ENCODE results near the gene SBK2. TPM values are rescaled to one million over a fixed set of nuclear protein-coding genes. Genes with fewer than 3 reads are reported as not detected.

SBK2 gene
- total and polyA plus RNA-seq, 9 of the 15 experiments (the other 6 are each of a cell fraction or from before 2014, with no cell fraction given), result not detected

- TF ChIP-seq PRDM10 (IDR thresholded peaks at IDR 0.05; ENCODE audit: partially characterized antibody) (no peak), TEAD4 (IDR thresholded peaks at IDR 0.05; ENCODE audit: low read length) (no peak), TEAD4 (CRISPR knock-in tag; IDR thresholded peaks at IDR 0.05; ENCODE audit: borderline replicate concordance) (no peak), ESRRB (CRISPR knock-in tag; IDR thresholded peaks at IDR 0.05; ENCODE audit: borderline replicate concordance) (no peak), COPS2 (conservative IDR thresholded peaks at IDR 0.05) (no peak), SMARCC2 (IDR thresholded peaks at IDR 0.05; ENCODE audit: low read depth) (no peak), TAF15 (IDR thresholded peaks at IDR 0.05; ENCODE audit: low read depth, low read length) (no peak), ZNF316 (IDR thresholded peaks at IDR 0.05) (no peak), YY1 (IDR thresholded peaks at IDR 0.05; ENCODE audit: borderline replicate concordance in 1 of 3, control insufficient read depth in 1 of 3, extremely low read depth in 1 of 3, insufficient read depth in 3 of 3, insufficient read length in 1 of 3, insufficient replicate concordance in 2 of 3, low read depth in 1 of 3, low read length in 2 of 3) (peak in 2 of 3 experiments; percentile 43 to 69), FOXM1 (IDR thresholded peaks at IDR 0.05; ENCODE audit: low read depth) (no peak), FOXM1 (CRISPR knock-in tag; IDR thresholded peaks at IDR 0.05; ENCODE audit: low read depth) (no peak), ZBTB8A (IDR thresholded peaks at IDR 0.05; ENCODE audit: partially characterized antibody) (no peak), NFYB (IDR thresholded peaks at IDR 0.05; ENCODE audit: extremely low read depth, insufficient read length) (no peak), MYNN (IDR thresholded peaks at IDR 0.05) (0 out of 2 replicates have a peak, but pooled peaks have one; percentile 44), MYNN (CRISPR knock-in tag; IDR thresholded peaks at IDR 0.05) (no peak), GMEB1 (CRISPR knock-in tag; IDR thresholded peaks at IDR 0.05) (no peak), SMC3 (conservative IDR thresholded peaks at IDR 0.05; ENCODE audit: insufficient read depth, low read depth, low read length) (no peak), JUN (IDR thresholded peaks at IDR 0.05; ENCODE audit: borderline replicate concordance, low read depth, low read length) (no peak), JUN (CRISPR knock-in tag; IDR thresholded peaks at IDR 0.05; ENCODE audit: borderline replicate concordance) (no peak), ZNF24 (IDR thresholded peaks at IDR 0.05) (peak; percentile 76), NFIC (IDR thresholded peaks at IDR 0.05) (peak; percentile 28; the same call in 1 of the 2 replicates), ZBTB33 (CRISPR knock-in tag; IDR thresholded peaks at IDR 0.05) (no peak), ZNF347 (CRISPR knock-in tag; IDR thresholded peaks at IDR 0.05; ENCODE audit: low read depth) (no peak)
These were observed 43.8 kb upstream of the SBK2 start, which contains the start of gene ZNF579 (continued) for GRCh38 chr19:55580628-55581144.
